Measurements from ENCODE around the gene MAPKAP1.

MAPKAP1 gene

GRCh38 chr9:125477089-125477544 lies 229.9 kb downstream of the MAPKAP1 start:
- Histone ChIP-seq H3K79me2 (ENCODE audit: control insufficient read depth, low read length) (no peaks in the 10 kb centered on the region), H4K20me1 (ENCODE audit: control insufficient read depth, insufficient read depth, low read depth, low read length) (no peaks in the 10 kb centered on the region), H3K27me3 (ENCODE audit: control insufficient read depth, low read length) (no peaks in the 10 kb centered on the region), H3K4me2 (ENCODE audit: low read length) (no peak overlapping the region), H3K9me2 (replicated peaks; ENCODE audit: control insufficient read depth, low read length) (no peaks in the 10 kb centered on the region), H3K4me1 (ENCODE audit: control insufficient read depth, low read length) (no peaks in the 10 kb centered on the region), H3K27ac (ENCODE audit: low read depth, low read length) (no peak overlapping the region), H3K9me3 (ENCODE audit: control insufficient read depth, insufficient read depth, low read length) (no peaks in the 10 kb centered on the region), H3K4me3 (ENCODE audit: low read length) (no peak overlapping the region), H3K36me3 (ENCODE audit: control insufficient read depth, low read length) (peaks cover 11% of the 10 kb centered on the region; the same call in 1 of the 2 replicates), H3F3A (ENCODE audit: control insufficient read depth, insufficient read depth) (no peaks in the 10 kb centered on the region)
- TF ChIP-seq EZH2phosphoT487 (IDR thresholded peaks at IDR 0.05; ENCODE audit: borderline replicate concordance, low read length), result no peak
- no peak for TF ChIP-seq CTCF (IDR thresholded peaks at IDR 0.05; ENCODE audit: low read depth, low read length, poor library complexity, severe bottlenecking)

GRCh38 chr9:125476645-125477044 lies 230.4 kb downstream of the MAPKAP1 start:
- peaks cover 11% of the 10 kb centered on the region; the same call in 1 of the 2 replicates for H3K36me3 ChIP-seq (ENCODE audit: control insufficient read depth, low read length)
- no peak for TF ChIP-seq EZH2phosphoT487 (IDR thresholded peaks at IDR 0.05; ENCODE audit: borderline replicate concordance, low read length)
- no peak for TF ChIP-seq CTCF (IDR thresholded peaks at IDR 0.05; ENCODE audit: low read depth, low read length, poor library complexity, severe bottlenecking)
- H3K4me1 ChIP-seq (ENCODE audit: control insufficient read depth, low read length), result no peaks in the 10 kb centered on the region
- no peaks in the 10 kb centered on the region for H3K27me3 ChIP-seq (ENCODE audit: control insufficient read depth, low read length)
- H3K27ac ChIP-seq (ENCODE audit: low read depth, low read length), result no peak overlapping the region
- H3K4me2 ChIP-seq (ENCODE audit: low read length), result no peak overlapping the region
- no peak overlapping the region for H3K4me3 ChIP-seq (ENCODE audit: low read length)
- no peaks in the 10 kb centered on the region for H4K20me1 ChIP-seq (ENCODE audit: control insufficient read depth, insufficient read depth, low read depth, low read length)
- no peaks in the 10 kb centered on the region for H3K9me2 ChIP-seq (replicated peaks; ENCODE audit: control insufficient read depth, low read length)
- H3K9me3 ChIP-seq (ENCODE audit: control insufficient read depth, insufficient read depth, low read length), result no peaks in the 10 kb centered on the region
- H3K79me2 ChIP-seq (ENCODE audit: control insufficient read depth, low read length), result no peaks in the 10 kb centered on the region
- no peaks in the 10 kb centered on the region for H3F3A ChIP-seq (ENCODE audit: control insufficient read depth, insufficient read depth)

- no peak overlapping the region for H3K4me2 ChIP-seq (ENCODE audit: low read length)
- no peaks in the 10 kb centered on the region for H3K27me3 ChIP-seq (ENCODE audit: control insufficient read depth, low read length)
- H3K9me2 ChIP-seq (replicated peaks; ENCODE audit: control insufficient read depth, low read length), result no peaks in the 10 kb centered on the region
- no peaks in the 10 kb centered on the region for H3K9me3 ChIP-seq (ENCODE audit: control insufficient read depth, insufficient read depth, low read length)
- H3K4me3 ChIP-seq (ENCODE audit: low read length), result no peak overlapping the region
- H3K36me3 ChIP-seq (ENCODE audit: control insufficient read depth, low read length), result peaks cover 11% of the 10 kb centered on the region; the same call in 1 of the 2 replicates
- no peaks in the 10 kb centered on the region for H3K4me1 ChIP-seq (ENCODE audit: control insufficient read depth, low read length)
- no peaks in the 10 kb centered on the region for H3K79me2 ChIP-seq (ENCODE audit: control insufficient read depth, low read length)
- H3K27ac ChIP-seq (ENCODE audit: low read depth, low read length), result no peak overlapping the region
- H4K20me1 ChIP-seq (ENCODE audit: control insufficient read depth, insufficient read depth, low read depth, low read length), result no peaks in the 10 kb centered on the region
- H3F3A ChIP-seq (ENCODE audit: control insufficient read depth, insufficient read depth), result no peaks in the 10 kb centered on the region
- TF ChIP-seq EZH2phosphoT487 (IDR thresholded peaks at IDR 0.05; ENCODE audit: borderline replicate concordance, low read length) (no peak), CTCF (IDR thresholded peaks at IDR 0.05; ENCODE audit: low read depth, low read length, poor library complexity, severe bottlenecking) (no peak)
These were observed 231.6 kb downstream of the MAPKAP1 start for GRCh38 chr9:125475385-125475784.
